ENCODE results near the gene ENTHD1.

The ENTHD1 gene

GRCh38 chr22:39715778-39716495 lies 177.6 kb downstream of the ENTHD1 start:
- DNase-seq (ENCODE audit: low read depth), result no peak

GRCh38 chr22:39714321-39714720 lies 179.2 kb downstream of the ENTHD1 start:
- DNase-seq (ENCODE audit: low read depth), result no peak

GRCh38 chr22:39713799-39714290 lies 179.7 kb downstream of the ENTHD1 start:
- DNase-seq (ENCODE audit: low read depth), result no peak

DNA sequence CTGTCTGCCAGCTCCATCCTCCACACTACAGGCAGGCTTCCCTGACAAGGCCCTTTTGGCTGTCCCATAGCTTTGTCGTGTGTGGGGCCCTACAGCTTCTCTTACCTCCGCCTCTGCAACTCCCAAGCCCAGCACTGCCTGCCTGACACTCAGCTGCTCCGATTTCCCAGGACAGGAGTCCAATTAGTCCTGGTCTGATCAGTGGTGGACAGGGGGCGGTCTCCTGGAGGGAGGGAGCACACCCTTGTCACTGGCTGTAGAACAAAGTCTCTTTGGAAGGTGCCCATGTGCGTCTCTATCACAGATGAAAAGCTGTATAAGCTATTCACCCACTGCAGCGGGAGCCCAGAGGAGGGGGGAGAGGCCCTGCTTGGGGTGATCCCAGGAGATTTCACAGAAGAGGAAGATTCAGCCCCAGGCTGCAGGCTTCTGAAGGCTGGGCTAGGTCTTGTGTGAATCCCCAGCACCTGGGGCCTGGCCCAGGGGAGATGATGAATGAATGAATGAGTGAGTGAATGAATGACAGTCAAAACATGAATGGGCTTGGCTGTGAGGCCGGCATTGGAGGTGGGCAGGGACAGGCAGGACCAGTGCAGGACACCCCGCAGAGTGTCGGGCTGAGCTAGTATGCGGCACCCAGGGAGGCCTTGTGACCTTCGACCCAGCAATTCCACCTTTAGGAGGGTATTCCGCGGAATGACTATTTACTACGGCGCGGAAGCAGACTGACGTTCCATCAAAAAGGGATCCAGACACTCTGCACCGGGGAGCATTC lies 180.6 kb downstream of the ENTHD1 start:
- no peak for DNase-seq (ENCODE audit: low read depth)

- no peak for DNase-seq (ENCODE audit: low read depth)
These were observed 181.5 kb downstream of the ENTHD1 start for GRCh38 chr22:39712081-39712480.

- DNase-seq (ENCODE audit: low read depth), result no peak
These were observed 183.0 kb downstream of the ENTHD1 start for GRCh38 chr22:39710380-39711150.

- DNase-seq (ENCODE audit: low read depth), result no peak
These were observed 185.7 kb downstream of the ENTHD1 start for GRCh38 chr22:39707816-39708215.

GRCh38 chr22:39707351-39707750 lies 186.2 kb downstream of the ENTHD1 start:
- no peak for DNase-seq (ENCODE audit: low read depth)

DNA sequence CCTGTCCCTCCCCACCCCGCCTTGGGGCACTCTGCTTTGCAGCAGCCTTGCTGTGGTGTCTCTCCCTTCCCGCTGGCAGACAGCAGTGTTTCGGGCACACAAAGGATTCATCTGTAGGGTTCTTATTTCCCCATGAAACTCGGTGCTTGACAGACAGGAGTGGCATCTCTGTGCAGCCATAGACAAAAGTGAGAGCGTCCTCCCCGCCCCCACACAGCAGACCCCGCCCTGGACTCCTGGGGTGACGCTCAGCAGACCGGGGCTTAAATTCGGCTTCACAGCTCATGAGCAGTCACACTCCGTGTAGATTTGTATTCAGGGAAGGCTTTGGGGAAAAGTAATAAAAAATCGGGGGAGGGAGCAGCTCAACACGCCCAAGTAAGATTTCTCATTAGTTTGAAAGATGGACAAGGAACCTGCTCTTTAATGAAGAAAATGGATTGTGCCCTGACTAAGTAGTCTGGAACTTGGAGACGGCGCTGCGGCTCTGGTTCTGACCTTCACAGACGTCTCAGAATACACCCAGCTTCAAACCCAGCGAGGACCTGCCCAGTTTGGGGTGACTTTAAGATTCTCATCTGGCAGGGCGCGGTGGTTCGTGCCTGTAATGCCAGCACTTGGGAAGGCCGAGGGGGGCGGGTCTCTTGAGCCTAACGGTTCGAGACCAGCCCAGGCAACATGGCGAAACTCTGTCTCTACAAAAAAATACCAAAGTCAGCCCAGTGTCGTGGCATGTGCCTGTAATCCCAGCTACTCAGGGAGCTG lies 187.0 kb downstream of the ENTHD1 start:
- DNase-seq (ENCODE audit: low read depth), result no peak

DNA sequence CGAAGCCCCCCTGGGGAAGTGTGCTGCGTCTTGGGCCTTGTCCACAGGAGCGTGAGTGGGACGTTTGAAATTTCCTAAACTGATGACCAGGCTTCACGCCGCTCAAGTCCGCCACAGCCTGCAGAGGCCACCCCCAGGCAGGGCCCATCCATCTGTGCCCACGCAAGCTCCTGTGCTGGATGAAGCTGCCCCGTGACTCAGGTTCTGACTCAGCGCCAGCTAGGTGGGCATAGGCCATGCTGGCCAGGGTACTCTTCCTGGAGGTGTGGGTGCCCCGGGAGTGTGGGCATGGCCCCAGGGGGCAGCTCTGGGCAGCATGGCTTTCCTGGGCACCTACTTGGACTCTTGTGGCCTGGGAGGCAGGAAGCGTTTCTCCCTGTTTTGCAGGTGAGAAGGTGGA lies 188.2 kb downstream of the ENTHD1 start:
- no peak for DNase-seq (ENCODE audit: low read depth)

DNA sequence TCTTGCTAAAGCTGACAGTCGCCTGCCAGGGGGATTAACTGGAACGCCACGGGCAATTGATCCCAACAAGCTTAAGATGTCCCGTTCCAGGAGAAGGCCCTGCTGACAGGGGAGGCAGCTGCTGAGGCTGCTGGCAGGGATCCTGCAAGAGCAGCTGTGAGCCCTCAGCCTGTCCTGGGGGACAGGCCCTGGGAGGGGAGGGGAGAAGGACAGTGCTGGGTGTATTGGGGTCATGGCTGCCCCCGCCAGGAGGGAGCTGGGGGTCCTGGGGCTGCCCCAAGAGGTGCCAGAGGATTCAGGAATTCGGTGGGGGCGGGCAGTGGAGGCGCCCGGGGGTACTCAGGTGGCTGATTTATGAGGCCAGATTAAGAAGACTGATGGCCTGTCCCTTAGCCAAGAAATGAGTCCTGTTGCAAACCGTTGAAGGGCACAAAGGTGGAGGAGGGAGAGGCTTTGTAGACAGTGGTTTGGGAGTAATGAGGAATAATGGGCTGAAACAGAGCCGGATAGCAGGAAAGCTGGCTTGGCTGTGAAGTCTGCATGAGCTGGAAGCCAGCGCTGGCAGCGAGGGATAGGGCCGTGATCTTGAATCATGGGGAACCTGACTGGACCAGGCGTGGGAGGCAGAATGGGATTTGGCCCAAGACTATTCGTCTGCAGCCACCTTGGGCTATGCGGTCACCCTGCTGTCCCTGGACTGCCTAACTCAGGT lies 189.5 kb downstream of the ENTHD1 start:
- peak; percentile 2 for DNase-seq (ENCODE audit: low read depth)

DNA sequence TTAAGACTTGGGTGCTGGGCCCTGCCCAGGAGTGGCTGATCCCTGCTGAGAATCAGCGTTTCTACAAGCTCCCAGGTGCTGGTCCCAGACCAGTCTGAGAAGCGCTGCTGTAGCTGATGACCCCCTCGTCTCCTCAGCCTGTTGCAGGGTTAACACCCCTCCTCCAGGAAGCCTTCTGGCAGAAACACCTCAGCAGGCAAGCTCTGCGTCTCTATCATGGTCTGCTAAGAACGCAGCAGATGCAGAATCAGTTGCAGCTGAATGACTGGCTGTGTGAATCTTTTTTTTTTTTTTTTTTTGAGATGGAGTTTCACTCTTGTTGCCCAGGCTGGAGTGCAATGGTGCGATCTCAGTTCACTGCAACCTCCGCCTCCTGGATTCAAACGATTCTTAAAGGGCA lies 190.5 kb downstream of the ENTHD1 start:
- no peak for DNase-seq (ENCODE audit: low read depth)

- DNase-seq (ENCODE audit: low read depth), result no peak
These were observed 193.0 kb downstream of the ENTHD1 start for GRCh38 chr22:39700565-39700964.

- no peak for DNase-seq (ENCODE audit: low read depth)
These were observed 193.8 kb downstream of the ENTHD1 start for GRCh38 chr22:39699631-39700360.

DNA sequence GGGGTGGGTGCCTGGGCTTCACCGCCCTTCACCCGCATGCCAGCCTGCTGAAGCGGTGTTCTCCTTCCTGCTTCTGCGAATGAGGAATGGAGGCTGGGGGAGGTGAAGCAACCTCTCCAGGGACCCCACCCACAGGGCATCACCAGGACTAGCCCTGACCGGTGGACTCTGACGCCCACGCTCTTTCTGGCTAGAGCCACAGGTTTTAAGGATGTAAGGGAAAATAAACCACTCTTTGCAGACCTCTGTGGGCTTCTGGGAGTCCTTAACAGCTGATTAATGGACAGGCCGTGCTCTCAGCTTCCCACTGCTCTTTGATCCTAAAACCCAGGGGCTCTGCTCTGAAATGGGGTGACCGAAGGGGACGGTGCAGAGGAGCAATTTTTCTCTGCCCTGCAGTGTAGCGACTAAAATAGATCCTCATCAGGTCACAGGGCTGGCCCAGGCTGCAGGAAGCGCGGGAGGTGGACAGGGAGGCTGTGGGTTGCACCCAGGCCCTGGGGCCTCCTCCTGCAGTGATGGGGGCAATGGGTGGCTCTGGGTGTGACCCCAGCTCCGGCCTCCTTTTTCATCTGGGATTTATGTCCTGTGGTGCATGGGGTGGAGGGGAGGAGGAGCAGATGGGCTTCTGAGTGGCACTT lies 195.7 kb downstream of the ENTHD1 start:
- DNase-seq (ENCODE audit: low read depth), result no peak

DNA sequence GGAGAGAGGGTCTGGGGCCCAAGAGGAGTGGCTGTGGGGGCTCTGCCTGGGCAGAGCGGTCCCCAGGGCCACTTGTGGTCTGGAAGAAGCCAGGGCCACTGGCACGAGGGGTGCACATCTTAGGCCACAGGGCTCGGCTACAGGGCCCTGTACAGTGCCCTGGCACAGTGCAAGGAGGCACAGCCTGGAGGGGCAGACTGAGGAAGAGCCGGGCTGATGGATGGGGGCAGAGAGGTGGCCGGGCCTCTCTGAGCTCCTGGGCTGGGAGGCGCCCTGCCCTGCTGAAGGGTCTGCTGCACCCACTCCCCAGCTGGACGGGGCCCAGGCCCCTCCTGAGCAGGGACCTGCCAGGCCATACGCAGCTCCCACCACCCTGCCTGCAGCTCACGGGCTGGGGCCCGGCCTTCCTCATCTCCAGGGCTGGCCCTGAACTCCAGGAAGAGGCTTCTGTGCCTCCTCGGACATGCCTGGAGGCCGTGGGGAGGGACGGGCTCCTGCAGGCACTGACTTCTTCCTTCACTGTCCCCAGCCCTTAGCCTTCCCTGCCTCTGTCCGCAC lies 199.5 kb downstream of the ENTHD1 start:
- no peak for DNase-seq (ENCODE audit: low read depth)

All from stromal cell of bone marrow (primary cell).